ENCODE results near the gene KAZN.

KAZN gene

GRCh38 chr1:14878124-14878523, 279.6 kb downstream of the KAZN start:
- no peak for DNase-seq (ENCODE audit: low read depth)
- TF ChIP-seq CTCF (IDR thresholded peaks at IDR 0.05; ENCODE audit: control insufficient read depth, extremely low read depth, insufficient read depth), result no peak
- no peak overlapping the region for H3K4me3 ChIP-seq (ENCODE audit: low read depth, low read length)

- DNase-seq (ENCODE audit: low read depth), result no peak
- TF ChIP-seq CTCF (IDR thresholded peaks at IDR 0.05; ENCODE audit: control insufficient read depth, extremely low read depth, insufficient read depth), result no peak
- H3K4me3 ChIP-seq (ENCODE audit: low read depth, low read length), result no peak overlapping the region
These were observed 280.5 kb downstream of the KAZN start for GRCh38 chr1:14878951-14879350.

- no peak for DNase-seq (ENCODE audit: low read depth)
- no peak overlapping the region for H3K4me3 ChIP-seq (ENCODE audit: low read depth, low read length)
- no peak for TF ChIP-seq CTCF (IDR thresholded peaks at IDR 0.05; ENCODE audit: control insufficient read depth, extremely low read depth, insufficient read depth)
These were observed 282.2 kb downstream of the KAZN start for GRCh38 chr1:14880456-14881316.

- TF ChIP-seq CTCF (IDR thresholded peaks at IDR 0.05; ENCODE audit: control insufficient read depth, extremely low read depth, insufficient read depth), result no peak
- H3K4me3 ChIP-seq (ENCODE audit: low read depth, low read length), result no peak overlapping the region
- DNase-seq (ENCODE audit: low read depth), result no peak
These were observed 283.5 kb downstream of the KAZN start for GRCh38 chr1:14881775-14882672.

- no peak overlapping the region for H3K4me3 ChIP-seq (ENCODE audit: low read depth, low read length)
These were observed 286.2 kb downstream of the KAZN start for GRCh38 chr1:14884614-14885175.

More at GRCh38 chr1:14884614-14885175, 286.2 kb downstream of the KAZN start:
- DNase-seq (ENCODE audit: low read depth), result no peak
- TF ChIP-seq CTCF (IDR thresholded peaks at IDR 0.05; ENCODE audit: control insufficient read depth, extremely low read depth, insufficient read depth), result no peak

All from LNCaP clone FGC (cell line).